GM18873 (cell line): ENCODE measurements around the gene RBMY1E.
"Not testable (repeated sequence)": the region's sequence is repeated elsewhere in the genome, so short reads cannot be mapped to it uniquely, and the experiment has no call there.

Source experiments
- ATAC-seq: cut with Tn5 transposase; IDR thresholded peaks from one replicate; pipeline ENCODE4 v1.9.1; 2021; ENCODE audit warnings: mild to moderate bottlenecking, moderate library complexity, moderate number of reproducible peaks; ENCODE audit not compliant: unreplicated experiment, low FRiP score

Gene RBMY1E

GRCh38 chrY:21917932-21918331, at the start of gene RBMY1E:
RBMY1E (minus strand) TSS chrY:21918032; CDS start chrY:21916054, 1,978 bp downstream.
- not testable (repeated sequence) for ATAC-seq

DNA sequence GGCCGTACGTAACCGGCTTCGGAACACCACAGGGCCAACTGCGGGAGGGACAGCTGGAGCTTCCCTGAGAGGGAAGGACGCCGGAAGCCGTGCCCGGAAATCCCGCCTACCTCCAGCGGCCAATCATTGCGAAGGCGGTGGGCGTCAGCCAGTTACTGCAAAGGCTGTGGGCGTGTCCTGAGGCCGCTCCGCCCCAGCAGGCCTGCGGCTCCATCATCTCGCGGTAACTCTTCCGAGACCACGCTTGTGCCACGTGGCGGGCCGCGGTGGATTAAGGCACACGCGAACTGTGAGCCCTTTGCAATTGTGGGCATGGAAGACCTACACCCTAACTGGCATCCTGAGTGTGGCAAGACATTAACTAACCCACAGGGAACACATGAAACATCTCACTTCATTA, 23.4 kb downstream of the RBMY1E start, which contains the start of gene RBMY1D:
Gene RBMY1D, minus strand, starts transcription at position 101 of the 400 bp plus-strand sequence. CDS start 2,013 bp downstream, outside the sequence.
- not testable (repeated sequence) for ATAC-seq

GRCh38 chrY:21869407-21870076, 48.3 kb downstream of the RBMY1E start:
- not testable (repeated sequence) for ATAC-seq
